GM19025 (cell line): ENCODE results near the gene TBC1D3E.
"Not testable (repeated sequence)": the region's sequence is repeated elsewhere in the genome, so short reads cannot be mapped to it uniquely, and the experiment has no call there.

ENCODE experiments used
- ATAC-seq: cut with Tn5 transposase; IDR thresholded peaks from one replicate; pipeline ENCODE4 v1.9.1; 2021; ENCODE audit warnings: mild to moderate bottlenecking, low read depth, moderate library complexity; ENCODE audit not compliant: unreplicated experiment

Gene TBC1D3E

DNA sequence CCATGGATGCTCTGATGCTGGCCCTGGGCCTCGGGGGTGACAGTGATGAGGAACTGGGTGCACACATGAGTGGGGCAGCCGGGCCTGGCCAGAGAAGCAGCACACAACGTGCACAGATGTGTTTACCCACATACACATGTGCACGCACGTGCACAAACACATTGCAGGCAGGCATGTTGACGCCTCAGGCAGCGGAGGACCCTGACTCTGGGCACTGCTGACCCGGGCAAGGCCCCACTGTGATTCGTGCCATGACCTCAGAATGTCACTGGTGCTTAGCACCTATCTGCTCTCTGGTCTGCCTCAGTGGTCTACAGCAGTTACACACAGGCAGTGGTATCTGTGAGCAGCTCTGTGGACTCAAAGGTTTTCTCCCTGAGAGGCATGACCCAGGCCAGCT, at the start of gene TBC1D3E:
Gene TBC1D3E, plus strand, starts transcription at position 301 of the 400 bp plus-strand sequence. CDS start 1,545 bp downstream, outside the sequence.
- ATAC-seq, result not testable (repeated sequence)

DNA sequence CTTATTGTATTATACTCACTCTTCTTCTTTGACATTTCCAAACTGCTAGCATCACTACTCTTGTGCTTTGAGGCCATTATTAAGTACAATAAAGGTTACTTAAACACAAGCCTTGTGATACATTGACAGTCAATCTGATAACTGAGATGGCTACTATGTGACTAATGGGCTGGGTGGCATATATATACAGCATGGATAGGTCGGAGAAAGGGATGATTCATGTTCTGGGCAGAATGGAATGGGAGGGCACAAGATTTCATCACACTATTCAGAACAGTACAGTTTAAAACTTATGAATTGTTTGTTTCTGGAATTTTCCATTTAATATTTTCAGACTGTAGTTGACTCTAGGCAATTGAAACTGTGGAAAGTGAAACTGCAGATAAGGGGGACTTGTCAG, 40.4 kb upstream of the TBC1D3E start:
- ATAC-seq, result not testable (repeated sequence)

DNA sequence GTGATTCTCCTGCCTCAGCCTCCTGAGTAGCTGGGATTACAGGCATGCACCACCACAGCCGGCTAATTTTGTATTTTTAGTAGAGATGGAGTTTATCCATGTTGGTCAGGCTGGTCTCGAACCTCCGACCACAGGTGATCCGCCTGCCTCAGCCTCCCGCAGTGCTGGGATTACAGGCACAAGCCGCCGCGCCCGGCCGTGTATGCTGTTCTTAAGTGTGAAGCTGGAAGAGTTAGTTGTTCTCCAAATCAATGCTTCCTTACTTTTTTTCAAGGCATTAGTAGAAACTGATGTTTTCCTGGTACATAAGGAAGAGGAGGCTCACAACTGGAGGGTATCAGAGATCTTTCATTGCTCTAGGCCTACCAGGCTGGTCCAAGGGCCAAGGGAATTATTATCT, 39.6 kb upstream of the TBC1D3E start:
- not testable (repeated sequence) for ATAC-seq

DNA sequence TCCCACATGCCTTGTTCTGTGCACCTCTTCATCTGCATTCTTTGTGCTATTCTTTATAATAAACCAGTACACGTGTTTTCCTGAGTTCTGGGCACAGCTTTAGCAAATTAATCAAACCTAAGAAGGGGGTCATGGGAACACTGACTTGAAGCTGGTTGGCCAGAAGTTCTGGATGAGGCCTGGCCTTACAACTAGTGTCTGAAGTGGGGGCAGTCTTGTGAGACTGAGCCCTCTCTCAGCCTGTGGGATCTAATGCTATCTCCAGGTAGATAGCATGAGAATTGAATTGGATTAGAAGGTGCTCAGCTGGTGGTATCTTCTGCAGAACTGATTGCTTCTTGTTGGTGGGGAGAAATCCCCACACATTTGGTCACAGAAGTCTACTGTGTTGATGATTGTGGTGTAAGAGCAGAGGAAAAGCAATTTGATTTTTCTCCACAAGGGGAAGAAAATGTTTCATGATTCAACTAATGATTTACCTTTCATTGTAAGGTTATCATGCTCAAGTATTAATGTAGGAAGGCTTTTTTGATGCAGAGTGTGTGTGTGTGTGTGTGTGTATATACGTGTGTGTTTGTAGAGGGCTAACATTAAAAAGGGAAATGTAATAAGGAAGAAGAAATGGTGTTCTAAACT, 33.6 kb upstream of the TBC1D3E start:
- ATAC-seq, result not testable (repeated sequence)

DNA sequence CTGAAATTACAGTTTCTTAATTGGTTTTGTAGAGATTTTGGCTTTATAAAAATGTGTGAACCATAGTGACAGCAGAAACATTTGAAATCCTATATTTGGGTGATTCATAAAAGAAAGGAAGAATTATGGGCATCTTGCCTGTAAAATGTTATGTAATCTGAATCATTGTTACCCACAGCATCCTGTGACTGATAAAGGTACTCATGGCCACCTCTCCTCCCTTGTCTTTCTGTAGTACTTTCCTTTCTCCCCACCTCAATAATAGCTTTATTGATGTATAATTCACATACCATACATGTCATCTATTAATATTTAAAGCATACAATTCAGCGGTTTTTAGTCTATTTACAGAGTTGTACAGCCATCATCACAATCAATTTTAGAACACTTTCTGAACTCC, 28.5 kb upstream of the TBC1D3E start:
- ATAC-seq, result not testable (repeated sequence)

DNA sequence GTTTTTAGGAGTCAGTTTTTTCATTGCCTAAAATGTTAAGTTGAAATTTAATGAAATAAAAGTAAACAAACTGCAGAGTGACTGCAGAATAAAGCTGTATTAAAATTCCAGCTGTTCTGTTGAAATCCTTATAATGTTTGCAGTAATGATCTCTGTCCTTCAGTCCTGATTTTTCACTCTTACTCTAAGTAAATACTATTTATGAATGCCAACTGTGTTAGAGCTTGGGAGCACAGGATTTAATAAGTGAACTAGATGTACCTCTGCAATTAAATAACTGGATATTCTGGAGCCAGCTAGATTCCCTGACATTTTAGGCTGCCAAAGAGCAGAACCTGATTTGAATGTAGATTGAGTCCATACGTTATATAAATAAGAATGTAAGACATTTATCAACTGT, 7.9 kb upstream of the TBC1D3E start:
- not testable (repeated sequence) for ATAC-seq

DNA sequence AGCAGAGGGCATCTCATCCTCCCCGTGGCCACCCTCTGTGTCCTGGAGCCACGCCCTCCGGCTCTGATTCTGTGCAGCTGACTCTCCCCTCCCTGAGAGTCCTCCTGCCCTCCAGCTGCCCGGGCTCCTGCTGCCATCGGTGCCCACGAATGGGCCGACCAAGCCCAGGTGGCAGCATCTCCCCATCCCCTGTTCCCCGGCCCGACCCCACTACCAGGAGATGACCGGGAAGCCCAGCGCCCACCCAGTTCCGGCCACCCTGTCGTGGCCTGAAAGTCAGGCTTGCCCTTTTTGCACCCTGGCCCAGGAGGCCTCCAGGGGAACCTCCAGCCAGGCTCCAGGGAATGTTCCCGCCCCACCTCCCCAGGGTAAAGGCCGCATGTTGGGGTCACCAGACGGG, 7.1 kb downstream of the TBC1D3E start:
- not testable (repeated sequence) for ATAC-seq
